NCI-H226 (cell line): ENCODE measurements around the gene SIX3.

ENCODE experiments used
- DNase-seq: peaks from one replicate; pipeline ENCODE4 v3.0.0-alpha.2; 2015

SIX3 gene

GRCh38 chr2:44941551-44942234 lies at the start of gene SIX3:
TSS of gene SIX3 (plus strand) at chr2:44941702. CDS start at chr2:44942105, 403 bp downstream.
- no peak for DNase-seq

GRCh38 chr2:44894058-44894457 lies 47.4 kb upstream of the SIX3 start:
- no peak for DNase-seq

GRCh38 chr2:44895061-44895460 lies 46.4 kb upstream of the SIX3 start:
- no peak for DNase-seq

- no peak for DNase-seq
Measured at GRCh38 chr2:44897406-44897805, 44.1 kb upstream of the SIX3 start.

DNA sequence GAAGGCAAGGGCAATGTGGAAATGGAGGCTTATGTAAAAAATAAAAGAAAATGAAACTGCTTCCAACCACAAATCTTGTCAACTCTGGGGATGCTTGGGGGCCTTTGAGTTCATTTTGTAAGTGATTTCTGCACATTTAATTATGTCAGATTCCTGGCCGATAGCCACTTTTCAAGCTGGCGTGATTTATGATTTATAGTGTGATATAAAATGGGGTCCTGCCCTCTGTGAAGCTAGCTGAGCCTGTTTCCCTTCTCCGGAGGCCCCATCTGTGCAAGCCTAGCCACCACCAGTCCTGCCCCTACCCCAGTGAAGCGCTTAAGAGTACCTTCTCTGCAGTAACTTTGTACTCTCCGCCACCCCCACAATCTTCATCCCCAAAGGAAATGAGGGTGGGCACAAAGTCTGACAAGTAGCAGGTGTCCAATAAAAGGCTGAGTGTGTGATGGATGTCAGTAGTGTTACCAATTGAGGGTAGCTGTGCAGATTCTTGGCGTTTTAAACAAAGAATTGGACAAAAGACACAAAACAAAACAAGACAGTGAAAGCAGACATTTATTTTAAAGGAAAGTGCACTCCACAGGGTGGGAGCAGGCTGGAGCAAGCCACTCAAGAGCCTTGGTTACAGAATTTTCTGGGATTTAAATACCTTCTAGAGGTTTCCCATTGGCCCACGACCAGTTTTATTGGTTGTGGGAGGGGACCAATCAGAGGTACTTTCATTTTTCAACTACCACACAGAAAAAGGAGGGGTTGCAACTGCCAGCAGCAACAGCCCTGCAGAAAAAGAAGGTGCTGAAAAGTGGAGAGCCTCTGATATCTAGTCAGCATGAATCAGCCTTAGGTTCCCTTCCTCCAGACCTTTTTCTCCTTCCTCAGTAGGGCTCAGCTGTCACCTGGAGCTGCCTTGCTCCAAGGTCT lies 39.0 kb upstream of the SIX3 start:
- no peak for DNase-seq

DNA sequence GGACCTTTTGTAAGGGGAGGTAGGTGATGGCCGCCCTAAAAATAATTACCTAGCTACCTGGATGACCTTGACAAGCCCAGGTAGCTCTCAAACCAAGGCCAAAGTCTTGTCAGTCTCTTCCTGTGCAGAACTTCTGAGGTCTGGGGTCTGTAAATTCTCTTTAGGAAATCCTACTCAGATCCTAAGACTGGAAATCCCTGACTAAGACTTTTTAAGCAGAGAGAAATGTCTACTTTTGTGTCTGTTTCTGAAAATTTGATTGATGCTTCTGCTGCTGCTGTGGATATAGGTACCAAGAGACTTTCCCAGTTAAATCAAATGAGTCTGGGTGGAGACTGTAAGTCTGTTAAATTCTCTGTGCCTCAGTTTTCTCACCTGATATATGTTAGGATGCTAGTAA lies 36.9 kb upstream of the SIX3 start:
- no peak for DNase-seq

DNA sequence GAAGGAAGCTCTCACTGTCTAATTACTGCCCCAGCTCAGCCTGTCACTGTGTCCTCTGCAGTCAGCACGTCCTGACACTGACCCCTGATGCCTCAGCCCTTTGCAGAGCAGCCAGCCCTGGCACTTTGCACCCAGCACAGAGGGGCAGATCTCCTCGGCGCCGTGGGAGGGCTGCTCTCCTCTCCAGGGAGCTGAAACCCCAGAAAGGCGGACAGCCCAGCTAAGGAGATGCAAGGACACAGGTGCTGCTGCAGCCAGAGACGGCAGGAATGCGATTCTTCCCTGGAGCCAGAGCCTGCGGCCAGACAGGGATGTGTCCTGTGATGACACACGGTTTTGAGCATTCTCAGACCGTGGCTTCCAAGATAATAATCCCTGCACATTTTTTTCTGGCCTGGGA lies 34.5 kb upstream of the SIX3 start:
- no peak for DNase-seq

DNA sequence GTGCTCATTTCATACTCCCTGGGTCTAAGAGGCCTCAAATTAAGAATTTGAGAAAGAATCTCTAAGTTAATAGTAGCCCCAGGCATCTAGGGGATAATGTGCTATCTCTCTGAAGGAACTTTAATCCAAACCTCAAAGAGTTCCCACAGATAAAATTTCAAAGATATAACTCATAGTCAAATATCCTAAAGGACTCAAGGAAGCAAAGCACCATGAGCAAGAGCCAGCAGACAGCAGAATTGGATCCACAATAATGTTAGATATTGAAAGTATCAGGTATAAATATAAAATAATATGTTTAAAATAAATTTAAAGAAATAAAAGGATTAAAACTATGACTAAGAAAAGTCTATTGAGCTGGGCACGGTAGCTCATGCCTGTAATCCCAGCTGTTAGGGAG lies 31.7 kb upstream of the SIX3 start:
- DNase-seq = no peak

DNA sequence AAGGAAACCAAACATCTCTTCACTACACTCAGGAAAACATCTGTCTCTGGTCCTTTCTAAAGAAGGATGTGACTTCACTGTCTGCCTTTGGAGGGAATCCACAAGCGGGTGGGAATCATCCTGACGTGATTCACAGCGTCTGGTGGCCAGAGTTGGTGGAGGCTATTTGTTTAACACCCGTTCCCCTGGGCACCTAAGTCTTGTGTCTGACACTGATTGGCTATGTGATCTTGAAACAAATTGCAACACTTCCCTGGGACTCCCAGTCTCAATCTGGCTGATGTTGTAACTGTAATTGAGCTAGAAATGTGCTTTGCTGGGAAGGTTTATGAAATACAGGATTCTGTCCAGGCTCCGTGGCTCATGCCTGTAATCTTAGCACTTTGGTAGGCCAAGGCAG lies 28.8 kb upstream of the SIX3 start:
- no peak for DNase-seq

GRCh38 chr2:44916291-44916690 lies 25.2 kb upstream of the SIX3 start:
- DNase-seq = no peak

DNA sequence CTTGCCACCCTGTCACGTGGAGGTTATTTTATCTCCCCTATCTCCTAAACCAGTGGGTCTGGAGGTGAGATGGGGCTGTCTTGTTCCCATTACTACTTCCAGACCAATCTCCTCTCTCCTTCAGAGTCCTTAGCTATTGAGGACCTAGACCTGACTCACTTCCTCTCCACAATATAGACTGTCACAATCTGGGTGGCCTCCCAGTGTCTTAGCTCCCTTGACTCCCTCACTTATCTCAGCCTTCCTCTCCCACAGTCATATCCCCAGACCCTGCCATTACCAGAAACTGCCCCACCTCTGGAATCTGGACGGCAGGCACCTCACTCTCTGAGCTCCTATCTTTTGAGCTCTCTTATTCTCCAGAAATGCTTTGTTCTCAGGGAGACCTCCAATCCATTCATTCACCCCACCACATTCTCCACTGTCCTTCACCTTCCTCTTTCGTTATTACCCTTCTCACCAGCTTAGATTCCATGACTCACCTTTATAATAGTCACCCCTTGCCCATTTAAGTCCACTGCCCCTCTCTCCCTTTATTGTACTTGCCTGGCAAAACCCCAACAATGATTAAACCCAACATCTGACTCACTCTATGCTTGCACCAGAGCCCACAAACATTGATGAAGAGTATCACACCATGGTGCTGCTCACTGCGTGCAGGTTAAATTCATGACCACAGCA lies 23.3 kb upstream of the SIX3 start:
- no peak for DNase-seq

GRCh38 chr2:44920751-44921150 lies 20.8 kb upstream of the SIX3 start:
- DNase-seq = no peak

- no peak for DNase-seq
Measured at GRCh38 chr2:44922776-44923175, 18.7 kb upstream of the SIX3 start.

DNA sequence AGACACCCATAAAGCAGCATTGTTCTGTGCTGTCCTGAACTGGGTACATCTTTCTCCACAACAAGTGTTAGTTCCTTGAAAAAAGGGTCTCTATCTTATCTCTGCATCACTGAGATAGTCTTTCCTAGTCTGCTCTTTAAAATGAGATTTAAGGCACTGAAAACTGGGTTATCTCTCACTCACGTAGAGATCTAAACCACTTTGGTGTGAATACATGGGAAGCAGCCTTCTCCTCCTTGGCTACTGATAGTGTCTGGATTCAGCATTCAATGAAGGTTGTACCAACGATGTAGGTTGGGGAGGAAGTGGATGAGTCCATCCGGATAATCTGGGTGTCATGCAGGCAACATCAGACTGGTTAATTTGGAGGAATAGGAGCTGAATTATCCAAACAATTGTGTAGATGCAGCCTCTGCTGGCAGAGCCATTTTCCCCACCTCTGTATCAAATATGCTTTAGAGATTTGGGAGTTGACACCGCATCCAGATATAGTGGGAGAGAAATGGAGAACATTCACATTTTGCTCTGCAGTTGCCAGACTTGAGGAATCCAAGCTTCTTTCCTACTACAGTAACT lies 15.9 kb upstream of the SIX3 start:
- DNase-seq = no peak

DNA sequence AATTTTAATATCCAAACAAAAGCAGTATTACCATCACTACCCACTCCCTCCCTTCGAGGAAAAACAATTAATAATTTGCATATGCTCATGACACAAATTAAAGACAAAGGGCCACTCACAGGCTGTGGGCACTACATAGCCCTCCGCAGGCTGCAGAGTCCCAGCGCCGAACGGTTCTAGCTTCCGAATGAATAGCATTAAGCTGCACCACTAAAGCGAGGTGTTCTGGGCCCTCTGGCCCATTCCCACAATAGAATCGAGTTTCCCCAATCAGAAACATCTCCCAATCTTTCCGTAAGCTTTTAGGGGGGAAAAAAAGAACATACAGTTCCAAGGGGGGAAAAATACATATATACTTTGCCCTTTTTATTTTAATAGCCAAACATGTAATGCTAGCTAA lies 14.5 kb upstream of the SIX3 start:
- no peak for DNase-seq

DNA sequence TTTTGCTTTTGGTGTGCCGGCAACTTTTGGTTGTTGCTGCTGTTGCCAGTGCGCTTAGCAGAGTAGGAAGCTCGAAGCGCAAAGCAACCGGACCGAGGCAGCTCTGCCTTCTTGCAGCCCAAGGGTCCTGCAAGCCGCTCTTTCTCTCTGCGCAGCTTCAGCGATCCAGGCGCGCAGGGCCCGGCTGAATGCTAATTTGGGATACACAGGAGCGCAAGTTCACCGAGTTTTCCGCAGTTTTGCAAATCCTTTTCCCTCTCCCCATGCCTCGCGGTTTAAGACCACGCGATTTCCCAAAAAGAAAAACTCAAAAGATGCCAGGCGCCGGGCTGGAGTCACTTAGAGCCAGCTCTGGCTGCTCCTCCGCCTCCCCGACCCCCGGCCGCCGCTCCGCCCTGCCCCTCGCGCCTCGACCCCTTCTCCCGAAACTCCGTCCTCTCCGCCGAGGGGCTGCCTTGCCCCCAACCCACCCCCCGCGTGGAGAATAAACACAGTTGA lies 13.5 kb upstream of the SIX3 start:
- DNase-seq = no peak

GRCh38 chr2:44928483-44929158 lies 12.9 kb upstream of the SIX3 start:
- no peak for DNase-seq

- DNase-seq = no peak
Measured at GRCh38 chr2:44929159-44929734, 12.3 kb upstream of the SIX3 start.

GRCh38 chr2:44929735-44930273 lies 11.7 kb upstream of the SIX3 start:
- DNase-seq = no peak

DNA sequence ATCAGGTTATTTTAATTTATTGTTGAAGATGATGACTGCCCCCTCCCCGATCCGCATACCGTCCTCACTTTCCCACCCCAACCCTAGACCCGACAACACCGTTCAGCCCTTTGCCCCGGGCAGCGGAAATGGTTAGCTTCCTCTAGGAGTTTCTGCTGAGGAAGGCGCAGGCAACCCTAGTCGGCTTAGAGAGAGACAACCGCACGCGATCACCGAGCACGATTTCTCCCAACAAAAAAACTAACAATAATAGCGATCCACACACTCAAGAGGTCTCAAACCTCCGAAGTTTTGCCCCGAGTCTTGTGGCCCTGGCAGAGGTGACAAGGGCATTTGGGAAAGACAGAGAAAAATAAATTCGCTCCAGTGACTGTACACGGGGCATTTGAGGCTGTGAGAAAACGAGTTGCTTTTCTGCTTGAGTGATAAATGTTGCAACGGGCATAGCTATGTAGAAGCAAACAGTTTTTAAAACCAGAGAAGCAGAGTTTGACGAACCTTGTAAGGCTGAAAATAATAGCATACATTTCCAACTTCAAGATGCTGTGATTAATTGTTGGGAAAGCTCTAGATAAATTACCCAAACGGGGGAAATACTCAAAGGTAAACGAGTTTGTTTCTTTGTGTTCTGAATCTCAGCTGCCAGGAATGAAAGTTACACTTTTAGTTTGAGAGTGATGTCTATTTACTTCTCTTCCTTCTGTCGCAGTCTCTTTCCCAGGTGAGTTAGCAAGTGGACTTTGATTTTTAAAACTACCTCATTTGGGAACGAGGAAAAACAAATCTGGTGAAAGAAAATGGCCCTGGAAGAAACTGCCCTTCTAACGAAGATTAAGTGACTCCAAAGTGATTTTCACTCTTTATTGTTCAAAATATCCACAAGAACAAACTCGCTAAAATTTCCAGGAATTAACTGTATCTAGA lies 11.0 kb upstream of the SIX3 start:
- no peak for DNase-seq
